CD4-positive, CD25-positive, alpha-beta regulatory T cell (primary cell): ENCODE results near the gene FAM184B. TPM values are rescaled to one million over a fixed set of nuclear protein-coding genes. Genes with fewer than 3 reads are reported as not detected.

Experiments used
- ATAC-seq, 2 donors: fragments of 150-1000 bp; cut with Tn5 transposase; one replicate each; pipeline ENCODE4 v1.10.0; 2021; ENCODE audit warnings: low read depth in 2 of 2, moderate number of reproducible peaks in 2 of 2, moderate library complexity in 1 of 2
- DNase-seq, 3 donors: peaks; one replicate each; pipeline versions ENCODE4 v3.0.0 to v3.0.0-alpha.2; 2012 to 2022; ENCODE audit warnings: mixed read lengths in 1 of 3
- H3K27ac ChIP-seq: one replicate; pipeline ENCODE4 v1.7.0; 2013; ENCODE audit warnings: mild to moderate bottlenecking, low read length; ENCODE audit not compliant: insufficient read depth, poor library complexity, severe bottlenecking
- H3K27me3 ChIP-seq: one replicate; pipeline ENCODE4 v1.7.0; 2013; ENCODE audit warnings: low read length; ENCODE audit not compliant: control insufficient read depth, insufficient read depth
- H3K36me3 ChIP-seq: one replicate; pipeline ENCODE4 v1.7.0; 2013; ENCODE audit warnings: mild to moderate bottlenecking, low read length, moderate library complexity; ENCODE audit not compliant: control insufficient read depth, insufficient read depth
- H3K4me1 ChIP-seq: 2 replicates; pipeline ENCODE4 v1.7.0; 2013; ENCODE audit warnings: mild to moderate bottlenecking, low read length; ENCODE audit not compliant: insufficient read depth, control insufficient read depth, poor library complexity, severe bottlenecking
- H3K4me3 ChIP-seq: one replicate; pipeline ENCODE4 v1.7.0; 2013; ENCODE audit warnings: low read depth, mild to moderate bottlenecking, low read length, moderate library complexity
- H3K9me3 ChIP-seq, 2 experiments: 1 replicate in 1 of 2; 2 replicates in 1 of 2; pipeline ENCODE4 v1.7.0; 2013; ENCODE audit warnings: low read length in 2 of 2, mild to moderate bottlenecking in 1 of 2, moderate library complexity in 1 of 2; ENCODE audit not compliant: control insufficient read depth in 2 of 2
- H3K27ac Mint-ChIP-seq, 3 donors: one replicate each; pipeline ENCODE4 v1.8.0; 2020 to 2022; ENCODE audit warnings: mild to moderate bottlenecking in 3 of 3, mixed read lengths in 3 of 3, moderate library complexity in 2 of 3
- H3K27me3 Mint-ChIP-seq: one replicate; pipeline ENCODE4 v1.8.0; 2022; ENCODE audit warnings: mild to moderate bottlenecking, mixed read lengths
- H3K36me3 Mint-ChIP-seq: one replicate; pipeline ENCODE4 v1.8.0; 2020; ENCODE audit warnings: mixed read lengths
- H3K4me1 Mint-ChIP-seq, 4 donors: one replicate each; pipeline ENCODE4 v1.8.0; 2020 to 2022; ENCODE audit warnings: mixed read lengths in 4 of 4, mild to moderate bottlenecking in 1 of 4
- H3K4me3 Mint-ChIP-seq, 4 donors: one replicate each; pipeline ENCODE4 v1.8.0; 2020 to 2022; ENCODE audit warnings: mild to moderate bottlenecking in 4 of 4, mixed read lengths in 4 of 4, moderate library complexity in 3 of 4
- H3K9me3 Mint-ChIP-seq, 7 donors: one replicate each; pipeline ENCODE4 v1.8.0; 2020 to 2022; ENCODE audit warnings: mixed read lengths in 7 of 7, mild to moderate bottlenecking in 3 of 7, moderate library complexity in 2 of 7
- polyA plus RNA-seq, 4 donors: library from polyadenylated mRNA; unstranded; fragments of 300-500 nt; fragmentation: Illumina TruSeq; gene quantifications; one replicate each; pipeline ENCODE4 v1.2.3, GENCODE V29; 2021
- total RNA-seq: library from RNA; stranded (reverse); gene quantifications from one replicate; pipeline ENCODE4 v1.2.3, GENCODE V29; 2022

Gene FAM184B
- total RNA-seq (not detected), polyA plus RNA-seq (under 1 TPM in 1 of 4 donors, not detected in 3; 0.03 TPM)

GRCh38 chr4:17781300-17782287 is at the start of gene FAM184B:
TSS of gene FAM184B (minus strand) at chr4:17781621. CDS start at chr4:17781299, 322 bp downstream.
- peaks cover 4 to 23% (median 16%) of the 10 kb centered on the region in 4 donors for H3K4me1 Mint-ChIP-seq
- Histone ChIP-seq H3K9me3 (no peaks in the 10 kb centered on the region), H3K4me1 (peaks cover 9% of the 10 kb centered on the region), H3K27me3 (peaks cover 20% of the 10 kb centered on the region), H3K27ac (no peak within 1 kb of the TSS), H3K4me3 (no peak within 1 kb of the TSS), H3K36me3 (no peaks in the 10 kb centered on the region)
- H3K27ac Mint-ChIP-seq = no peak within 1 kb of the TSS
- H3K27me3 Mint-ChIP-seq = peaks cover 42% of the 10 kb centered on the region
- DNase-seq (no peak), ATAC-seq (no peak)
- H3K4me3 Mint-ChIP-seq = peak within 1 kb of the TSS in 2 of 4 donors; percentile 4 to 50
- H3K36me3 Mint-ChIP-seq = peaks cover 5% of the 10 kb centered on the region
- H3K9me3 Mint-ChIP-seq = no peaks in the 10 kb centered on the region

GRCh38 chr4:17823871-17824669 is 42.6 kb upstream of the FAM184B start:
- Histone ChIP-seq H3K27me3 (no peaks in the 10 kb centered on the region), H3K27ac (no peak overlapping the region), H3K9me3 (no peaks in the 10 kb centered on the region), H3K36me3 (no peaks in the 10 kb centered on the region), H3K4me1 (peaks cover 7% of the 10 kb centered on the region), H3K4me3 (peak overlapping the region; percentile 73)
- Mint-ChIP-seq H3K9me3 (no peaks in the 10 kb centered on the region), H3K4me1 (peaks cover 14 to 60% (median 44%) of the 10 kb centered on the region in 4 donors), H3K27me3 (no peaks in the 10 kb centered on the region), H3K36me3 (no peaks in the 10 kb centered on the region), H3K4me3 (peak overlapping the region; percentile 42 to 82 (median 55)), H3K27ac (peak overlapping the region; percentile 11 to 93 (median 43))
- DNase-seq = no peak
- ATAC-seq = no peak

- Mint-ChIP-seq H3K27me3 (no peaks in the 10 kb centered on the region), H3K9me3 (no peaks in the 10 kb centered on the region), H3K27ac (peak overlapping the region; percentile 7 to 84 (median 77)), H3K4me1 (peaks cover 17 to 42% (median 33%) of the 10 kb centered on the region in 4 donors), H3K36me3 (no peaks in the 10 kb centered on the region), H3K4me3 (peak overlapping the region; percentile 27 to 91 (median 75))
- no peaks in the 10 kb centered on the region for H3K36me3 ChIP-seq
- H3K4me3 ChIP-seq = peak overlapping the region; percentile 79
- peaks cover 20% of the 10 kb centered on the region for H3K4me1 ChIP-seq
- H3K9me3 ChIP-seq = no peaks in the 10 kb centered on the region
- peak in 2 of 3 donors; percentile 59 to 72 for DNase-seq
- peak; percentile 83 to 89 for ATAC-seq
- no peaks in the 10 kb centered on the region for H3K27me3 ChIP-seq
- peak overlapping the region; percentile 55 for H3K27ac ChIP-seq
Observed at GRCh38 chr4:17817027-17817426, 35.6 kb upstream of the FAM184B start.

GRCh38 chr4:17816142-17816541 is 34.7 kb upstream of the FAM184B start:
- H3K4me1 ChIP-seq = peaks cover 28% of the 10 kb centered on the region
- Mint-ChIP-seq H3K4me3 (peak overlapping the region in 1 of 4 donors; percentile 34), H3K4me1 (peaks cover 21 to 44% (median 34%) of the 10 kb centered on the region in 4 donors), H3K9me3 (no peaks in the 10 kb centered on the region), H3K36me3 (no peaks in the 10 kb centered on the region), H3K27ac (no peak overlapping the region), H3K27me3 (no peaks in the 10 kb centered on the region)
- no peaks in the 10 kb centered on the region for H3K27me3 ChIP-seq
- H3K27ac ChIP-seq = peak overlapping the region; percentile 28
- no peaks in the 10 kb centered on the region for H3K36me3 ChIP-seq
- ATAC-seq = no peak
- no peak for DNase-seq
- H3K9me3 ChIP-seq = no peaks in the 10 kb centered on the region
- H3K4me3 ChIP-seq = no peak overlapping the region

DNA sequence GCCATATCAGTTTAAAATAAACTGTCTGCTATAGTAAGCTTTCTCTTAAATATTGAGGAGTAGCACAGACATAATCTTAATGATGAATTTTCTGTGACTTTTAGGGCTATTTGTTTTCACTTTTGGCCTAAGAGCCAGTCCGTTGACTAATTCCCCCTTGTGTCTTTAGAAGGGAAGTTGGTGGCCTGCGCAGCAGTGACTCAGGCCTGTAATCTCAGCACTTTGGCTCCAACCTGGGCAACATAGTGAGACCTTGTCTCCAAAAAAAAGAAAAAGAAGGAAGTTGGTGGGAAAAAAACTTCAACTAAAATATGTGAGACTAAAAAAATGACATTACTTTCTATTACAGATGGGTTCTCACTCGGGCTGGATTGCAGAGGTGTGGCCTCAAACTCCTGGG is 32.7 kb upstream of the FAM184B start:
- Mint-ChIP-seq H3K4me3 (no peak overlapping the region), H3K27ac (peak overlapping the region in 1 of 3 donors; percentile 56), H3K27me3 (no peaks in the 10 kb centered on the region), H3K36me3 (no peaks in the 10 kb centered on the region), H3K4me1 (peaks cover 23 to 53% (median 30%) of the 10 kb centered on the region in 4 donors), H3K9me3 (no peaks in the 10 kb centered on the region)
- Histone ChIP-seq H3K27ac (no peak overlapping the region), H3K36me3 (no peaks in the 10 kb centered on the region), H3K9me3 (no peaks in the 10 kb centered on the region), H3K4me3 (peak overlapping the region; percentile 33), H3K27me3 (no peaks in the 10 kb centered on the region), H3K4me1 (peaks cover 36% of the 10 kb centered on the region)
- DNase-seq (no peak), ATAC-seq (no peak)

GRCh38 chr4:17812801-17813200 is 31.4 kb upstream of the FAM184B start:
- peaks cover 28 to 59% (median 34%) of the 10 kb centered on the region in 4 donors for H3K4me1 Mint-ChIP-seq
- peaks cover 5% of the 10 kb centered on the region for H3K36me3 Mint-ChIP-seq
- H3K27me3 ChIP-seq = no peaks in the 10 kb centered on the region
- H3K36me3 ChIP-seq = no peaks in the 10 kb centered on the region
- H3K9me3 ChIP-seq = no peaks in the 10 kb centered on the region
- peaks cover 49% of the 10 kb centered on the region for H3K4me1 ChIP-seq
- no peaks in the 10 kb centered on the region for H3K9me3 Mint-ChIP-seq
- H3K4me3 ChIP-seq = peak overlapping the region; percentile 84
- H3K27me3 Mint-ChIP-seq = no peaks in the 10 kb centered on the region
- H3K4me3 Mint-ChIP-seq = peak overlapping the region; percentile 15 to 99 (median 56)
- ATAC-seq (no peak), DNase-seq (no peak)
- H3K27ac Mint-ChIP-seq = peak overlapping the region in 2 of 3 donors; percentile 38 to 62
- no peak overlapping the region for H3K27ac ChIP-seq

- H3K36me3 Mint-ChIP-seq = peaks cover 5% of the 10 kb centered on the region
- H3K9me3 ChIP-seq = no peaks in the 10 kb centered on the region
- H3K27ac Mint-ChIP-seq = peak overlapping the region in 2 of 3 donors; percentile 5 to 21
- peaks cover 51% of the 10 kb centered on the region for H3K4me1 ChIP-seq
- no peaks in the 10 kb centered on the region for H3K36me3 ChIP-seq
- H3K27ac ChIP-seq = peak overlapping the region; percentile 30
- H3K4me1 Mint-ChIP-seq = peaks cover 28 to 60% (median 35%) of the 10 kb centered on the region in 4 donors
- no peak for ATAC-seq
- H3K9me3 Mint-ChIP-seq = no peaks in the 10 kb centered on the region
- H3K4me3 ChIP-seq = peak overlapping the region; percentile 84
- DNase-seq = peak in 1 of 3 donors; percentile 11
- H3K27me3 ChIP-seq = no peaks in the 10 kb centered on the region
- peak overlapping the region; percentile 81 to 99 (median 96) for H3K4me3 Mint-ChIP-seq
- H3K27me3 Mint-ChIP-seq = no peaks in the 10 kb centered on the region
Observed at GRCh38 chr4:17812125-17812524, 30.7 kb upstream of the FAM184B start.
